CD14-positive monocyte (primary cell): Measurements from ENCODE around the gene SPEF2. TPM values are rescaled to one million over a fixed set of nuclear protein-coding genes. Genes with fewer than 3 reads are reported as not detected.

ENCODE experiments used
- DNase-seq, 3 donors: peaks; one replicate each; pipeline ENCODE4 v3.0.0-alpha.2; 2011 to 2022
- H2AFZ ChIP-seq: 2 replicates; pipeline ENCODE4 v1.6.0; 2012; ENCODE audit warnings: mild to moderate bottlenecking, low read depth, low read length, inconsistent platforms; ENCODE audit not compliant: insufficient read depth, poor library complexity, severe bottlenecking
- H3K27ac ChIP-seq, 2 donors: 1 replicate in 1 of 2; 2 replicates in 1 of 2; pipeline ENCODE4 v1.5.1; 2012 to 2013; ENCODE audit warnings: low read length in 2 of 2, control low read depth in 1 of 2, inconsistent platforms in 1 of 2, low read depth in 1 of 2, mild to moderate bottlenecking in 1 of 2
- H3K27me3 ChIP-seq, 2 donors: one replicate each; pipeline versions ENCODE4 v1.6.0 to v1.6.1; 2011 to 2013; ENCODE audit warnings: low read length in 2 of 2; ENCODE audit not compliant: control insufficient read depth in 2 of 2, insufficient read depth in 2 of 2
- H3K36me3 ChIP-seq, 2 donors: replicated peaks in 1 of 2; 1 replicate in 1 of 2; 2 replicates in 1 of 2; pipeline versions ENCODE4 v1.5.1 to v1.6.1; 2012 to 2013; ENCODE audit warnings: low read length in 2 of 2, control low read depth in 1 of 2, inconsistent platforms in 1 of 2, mild to moderate bottlenecking in 1 of 2; ENCODE audit not compliant: insufficient read depth in 2 of 2, control insufficient read depth in 1 of 2
- H3K4me1 ChIP-seq, 2 donors: 1 replicate in 1 of 2; 2 replicates in 1 of 2; pipeline versions ENCODE4 v1.5.1 to v1.6.1; 2012 to 2013; ENCODE audit warnings: low read length in 2 of 2, control low read depth in 1 of 2, inconsistent platforms in 1 of 2, mild to moderate bottlenecking in 1 of 2, moderate library complexity in 1 of 2; ENCODE audit not compliant: insufficient read depth in 2 of 2, control insufficient read depth in 1 of 2
- H3K4me2 ChIP-seq: replicated peaks from 2 replicates; pipeline ENCODE3; 2012; ENCODE audit warnings: low read length, moderate library complexity, mild to moderate bottlenecking; ENCODE audit not compliant: poor library complexity, severe bottlenecking; ENCODE audit errors: extremely low read depth
- H3K4me3 ChIP-seq, 3 experiments: fragments of 200-600 bp in 1 of 3; sonication (generic) in 1 of 3; replicated peaks in 1 of 3; 1 replicate in 2 of 3; 2 replicates in 1 of 3; pipeline ENCODE4 v1.5.1; 2011 to 2013; ENCODE audit warnings: low read length in 3 of 3, mild to moderate bottlenecking in 3 of 3, control low read depth in 2 of 3, low read depth in 2 of 3, inconsistent platforms in 1 of 3, moderate library complexity in 1 of 3
- H3K79me2 ChIP-seq: 2 replicates; pipeline ENCODE4 v1.6.0; 2012; ENCODE audit warnings: mild to moderate bottlenecking, control low read depth, inconsistent platforms, low read length, moderate library complexity; ENCODE audit not compliant: insufficient read depth
- H3K9ac ChIP-seq: 2 replicates; pipeline ENCODE4 v1.6.0; 2017; ENCODE audit warnings: low read length, mild to moderate bottlenecking; ENCODE audit not compliant: insufficient read depth, poor library complexity, severe bottlenecking
- H3K9me3 ChIP-seq, 2 donors: replicated peaks in 1 of 2; 1 replicate in 1 of 2; 2 replicates in 1 of 2; pipeline versions ENCODE4 v1.5.1 to v1.6.1; 2012 to 2013; ENCODE audit warnings: low read length in 2 of 2, control low read depth in 1 of 2; ENCODE audit not compliant: control insufficient read depth in 1 of 2, insufficient read depth in 1 of 2
- H4K20me1 ChIP-seq: 2 replicates; pipeline ENCODE4 v1.6.0; 2012; ENCODE audit warnings: mild to moderate bottlenecking, low read length, control low read depth, moderate library complexity; ENCODE audit not compliant: insufficient read depth
- H3K27ac Mint-ChIP-seq, 7 donors: one replicate each; pipeline ENCODE4 v1.8.0; 2020; ENCODE audit warnings: mild to moderate bottlenecking in 7 of 7, mixed read lengths in 7 of 7, moderate library complexity in 6 of 7, inconsistent platforms in 2 of 7
- H3K27me3 Mint-ChIP-seq, 3 donors: one replicate each; pipeline ENCODE4 v1.8.0; 2021 to 2022; ENCODE audit warnings: low read depth in 3 of 3, mild to moderate bottlenecking in 3 of 3, mixed read lengths in 3 of 3, moderate library complexity in 3 of 3, inconsistent platforms in 1 of 3
- H3K36me3 Mint-ChIP-seq, 2 donors: one replicate each; pipeline ENCODE4 v1.8.0; 2020; ENCODE audit warnings: mixed read lengths in 2 of 2, inconsistent platforms in 1 of 2, mild to moderate bottlenecking in 1 of 2
- H3K4me1 Mint-ChIP-seq: one replicate; pipeline ENCODE4 v1.8.0; 2020; ENCODE audit warnings: mild to moderate bottlenecking, mixed read lengths
- H3K4me3 Mint-ChIP-seq, 2 donors: one replicate each; pipeline ENCODE4 v1.8.0; 2020; ENCODE audit warnings: mild to moderate bottlenecking in 2 of 2, mixed read lengths in 2 of 2, moderate library complexity in 1 of 2
- H3K9me3 Mint-ChIP-seq, 7 donors: one replicate each; pipeline ENCODE4 v1.8.0; 2020 to 2022; ENCODE audit warnings: mixed read lengths in 7 of 7, mild to moderate bottlenecking in 6 of 7, moderate library complexity in 6 of 7, inconsistent platforms in 2 of 7
- WGBS: methylation state at CpG from one replicate; pipeline ENCODE4 v1.1.5; 2013; ENCODE audit warnings: missing lambda C conversion rate; ENCODE audit not compliant: insufficient coverage; 5-methylcytosine and 5-hydroxymethylcytosine counted together
- intact Hi-C, 2 donors: fragments of 100-400 bp; cut with micrococcal nuclease; formaldehyde crosslinking; loops; one replicate each; pipeline versions ENCODE4 v1.15.0 to v1.15.1; 2023
- polyA plus RNA-seq, 3 donors: library from polyadenylated mRNA; depleted of rRNA in 1 of 3; unstranded in 2 of 3; stranded (reverse) in 1 of 3; fragments of 300-500 nt in 2 of 3; fragments of >200 nt in 1 of 3; fragmentation: Illumina TruSeq in 2 of 3; gene quantifications; 1 replicate in 2 of 3; 2 replicates in 1 of 3; pipeline ENCODE4 v1.2.3, GENCODE V29; 2012 to 2021
- TF ChIP-seq, protein P1 (sequence below): fragments of 200-600 bp; IDR thresholded peaks from one replicate; pipeline ENCODE4 v1.8.0; 2022; ENCODE audit warnings: antibody characterized with exemption, mild to moderate bottlenecking

The SPEF2 gene
- polyA plus RNA-seq, 3 donors = 0.46 to 0.96 (median 0.48) TPM

DNA sequence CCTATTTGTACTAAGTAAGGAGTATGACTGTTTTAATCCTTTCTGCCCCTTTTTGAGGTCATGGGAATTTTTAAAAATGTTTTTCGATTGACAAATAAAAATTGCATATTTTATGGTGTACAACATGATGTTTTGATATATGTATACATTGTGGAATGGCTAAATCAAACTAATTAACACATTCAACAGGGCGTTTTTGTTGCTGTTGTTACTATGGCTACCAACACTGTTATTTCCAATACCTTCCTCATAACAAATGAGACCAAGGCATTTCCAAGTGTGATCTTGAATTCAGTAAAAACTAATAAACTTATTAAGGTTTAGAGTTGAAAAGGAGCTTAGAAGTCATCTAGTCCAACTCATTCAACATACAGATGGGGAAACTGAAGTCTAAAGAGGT is 30.2 kb upstream of the SPEF2 start:
- no peaks in the 10 kb centered on the region for H3K79me2 ChIP-seq
- no peak for DNase-seq
- intact Hi-C loops = no loop called here
- Mint-ChIP-seq H3K27ac (no peak overlapping the region), H3K9me3 (peaks cover 2 to 12% (median 5%) of the 10 kb centered on the region in 7 donors), H3K4me1 (peaks cover 10% of the 10 kb centered on the region), H3K4me3 (no peak overlapping the region), H3K27me3 (no peaks in the 10 kb centered on the region), H3K36me3 (peaks cover 0 to 3% of the 10 kb centered on the region in 2 donors)
- WGBS = no CpG with 5 or more reads among the region's 2 CpGs
- H3K9ac ChIP-seq = no peak overlapping the region
- H3K27ac ChIP-seq = no peak overlapping the region
- H3K4me1 ChIP-seq = peaks cover 4 to 5% of the 10 kb centered on the region in 2 donors
- no peak overlapping the region for H3K4me3 ChIP-seq
- no peaks in the 10 kb centered on the region for H3K27me3 ChIP-seq
- H3K9me3 ChIP-seq = no peaks in the 10 kb centered on the region
- no peaks in the 10 kb centered on the region for H4K20me1 ChIP-seq
- no peaks in the 10 kb centered on the region for H3K36me3 ChIP-seq
- TF ChIP-seq, protein P1, sequence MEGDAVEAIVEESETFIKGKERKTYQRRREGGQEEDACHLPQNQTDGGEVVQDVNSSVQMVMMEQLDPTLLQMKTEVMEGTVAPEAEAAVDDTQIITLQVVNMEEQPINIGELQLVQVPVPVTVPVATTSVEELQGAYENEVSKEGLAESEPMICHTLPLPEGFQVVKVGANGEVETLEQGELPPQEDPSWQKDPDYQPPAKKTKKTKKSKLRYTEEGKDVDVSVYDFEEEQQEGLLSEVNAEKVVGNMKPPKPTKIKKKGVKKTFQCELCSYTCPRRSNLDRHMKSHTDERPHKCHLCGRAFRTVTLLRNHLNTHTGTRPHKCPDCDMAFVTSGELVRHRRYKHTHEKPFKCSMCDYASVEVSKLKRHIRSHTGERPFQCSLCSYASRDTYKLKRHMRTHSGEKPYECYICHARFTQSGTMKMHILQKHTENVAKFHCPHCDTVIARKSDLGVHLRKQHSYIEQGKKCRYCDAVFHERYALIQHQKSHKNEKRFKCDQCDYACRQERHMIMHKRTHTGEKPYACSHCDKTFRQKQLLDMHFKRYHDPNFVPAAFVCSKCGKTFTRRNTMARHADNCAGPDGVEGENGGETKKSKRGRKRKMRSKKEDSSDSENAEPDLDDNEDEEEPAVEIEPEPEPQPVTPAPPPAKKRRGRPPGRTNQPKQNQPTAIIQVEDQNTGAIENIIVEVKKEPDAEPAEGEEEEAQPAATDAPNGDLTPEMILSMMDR = no peak
- H3K4me2 ChIP-seq = no peak overlapping the region
- no peak overlapping the region for H2AFZ ChIP-seq

DNA sequence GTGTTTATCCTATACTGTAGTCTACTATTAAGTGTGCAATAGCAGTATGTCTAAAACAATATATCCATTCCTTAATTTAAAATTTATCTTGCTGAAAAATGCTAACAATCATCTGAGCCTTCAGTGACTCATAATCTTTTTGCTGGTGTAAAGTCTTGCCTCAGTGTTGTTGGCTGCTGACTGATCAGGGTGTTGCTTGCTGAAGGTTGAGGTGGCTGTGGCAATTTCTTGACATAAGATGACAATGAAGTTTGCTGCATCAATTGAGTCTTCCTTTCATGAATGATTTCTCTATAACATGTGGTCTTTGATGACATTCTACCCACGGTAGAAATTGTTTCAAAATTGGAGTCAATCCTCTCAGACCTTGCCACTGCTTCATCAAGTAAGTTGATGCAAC is 24.3 kb upstream of the SPEF2 start:
- intact Hi-C loops = no loop called here
- no peak overlapping the region for H3K4me3 Mint-ChIP-seq
- H3K36me3 Mint-ChIP-seq = peaks cover 1 to 3% of the 10 kb centered on the region in 2 donors
- peaks cover 0 to 5% of the 10 kb centered on the region in 2 donors for H3K9me3 ChIP-seq
- H3K4me3 ChIP-seq = no peak overlapping the region
- H3K9me3 Mint-ChIP-seq = peaks cover 10 to 15% (median 11%) of the 10 kb centered on the region in 7 donors
- TF ChIP-seq, protein P1 = no peak
- H3K27ac Mint-ChIP-seq = no peak overlapping the region
- no peak overlapping the region for H3K27ac ChIP-seq
- no peak for DNase-seq
- no peaks in the 10 kb centered on the region for H3K36me3 ChIP-seq
- peaks cover 4 to 5% of the 10 kb centered on the region in 2 donors for H3K4me1 ChIP-seq
- no CpG with 5 or more reads among the region's 1 CpG for WGBS
- H3K27me3 Mint-ChIP-seq = peaks cover 0 to 3% (median 0%) of the 10 kb centered on the region in 3 donors
- no peak overlapping the region for H3K4me2 ChIP-seq
- H4K20me1 ChIP-seq = no peaks in the 10 kb centered on the region
- H3K79me2 ChIP-seq = no peaks in the 10 kb centered on the region
- no peak overlapping the region for H2AFZ ChIP-seq
- no peaks in the 10 kb centered on the region for H3K27me3 ChIP-seq
- H3K4me1 Mint-ChIP-seq = peaks cover 6% of the 10 kb centered on the region
- H3K9ac ChIP-seq = no peak overlapping the region
